SK-N-SH (cell line): Measurements from ENCODE around the gene PLK3.

Source experiments
- FOXJ3 ChIP-seq: sonication (generic); formaldehyde crosslinking; IDR thresholded peaks from 2 replicates; pipeline ENCODE4 v1.5.1; 2020; ENCODE audit warnings: mild to moderate bottlenecking, missing genetic modification reagents
- GABPA ChIP-seq: IDR thresholded peaks from 2 replicates; pipeline ENCODE4 v1.4.0; 2012; ENCODE audit warnings: low read depth, mild to moderate bottlenecking
- MXI1 ChIP-seq: IDR thresholded peaks from 2 replicates; pipeline ENCODE4 v1.6.1; 2012; ENCODE audit warnings: mild to moderate bottlenecking, low read depth, low read length, improper control_type of control experiment
- POLR2AphosphoS5 ChIP-seq: IDR thresholded peaks from 2 replicates; pipeline ENCODE4 v1.6.1; 2012; ENCODE audit warnings: low read depth, low read length
- RAD21 ChIP-seq: IDR thresholded peaks from 2 replicates; pipeline ENCODE4 v1.6.1; 2012; ENCODE audit warnings: mild to moderate bottlenecking, low read length
- RFX5 ChIP-seq: IDR thresholded peaks from 2 replicates; pipeline ENCODE4 v1.6.1; 2012; ENCODE audit warnings: mild to moderate bottlenecking, improper control_type of control experiment, low read length
- TF ChIP-seq, protein P1 (sequence below): fragments of 200-600 bp; sonication (generic); IDR thresholded peaks from 2 replicates; pipeline ENCODE4 v1.6.1; 2017; ENCODE audit warnings: antibody characterized with exemption, mild to moderate bottlenecking, moderate library complexity
- TF ChIP-seq, protein P2 (sequence below): fragments of 150-350 bp; IDR thresholded peaks from 2 replicates; pipeline ENCODE4 v1.6.1; 2017; ENCODE audit warnings: antibody characterized with exemption, low read length, low read depth, borderline replicate concordance
- TF ChIP-seq, protein P3 (sequence below): IDR thresholded peaks from 2 replicates; pipeline ENCODE4 v1.4.0; 2012; ENCODE audit warnings: low read depth, borderline replicate concordance
- TF ChIP-seq, protein P4 (sequence below): fragments of 150-350 bp; IDR thresholded peaks from 2 replicates; pipeline ENCODE4 v1.6.1; 2016; ENCODE audit warnings: mild to moderate bottlenecking, low read depth, low read length
- TF ChIP-seq, protein P5 (sequence below): IDR thresholded peaks from 2 replicates; pipeline ENCODE4 v1.4.0; 2012; ENCODE audit warnings: low read depth

DNA sequence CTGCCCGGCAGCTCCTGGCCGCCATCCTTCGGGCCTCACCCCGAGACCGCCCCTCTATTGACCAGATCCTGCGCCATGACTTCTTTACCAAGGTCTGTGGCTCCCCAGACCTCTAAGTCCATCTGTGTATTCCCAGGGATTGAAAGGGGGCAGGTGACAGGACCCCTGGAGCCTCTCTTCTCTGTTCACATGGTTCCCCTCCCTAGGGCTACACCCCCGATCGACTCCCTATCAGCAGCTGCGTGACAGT lies 2.8 kb downstream of the PLK3 start:
- TF ChIP-seq, protein P1, sequence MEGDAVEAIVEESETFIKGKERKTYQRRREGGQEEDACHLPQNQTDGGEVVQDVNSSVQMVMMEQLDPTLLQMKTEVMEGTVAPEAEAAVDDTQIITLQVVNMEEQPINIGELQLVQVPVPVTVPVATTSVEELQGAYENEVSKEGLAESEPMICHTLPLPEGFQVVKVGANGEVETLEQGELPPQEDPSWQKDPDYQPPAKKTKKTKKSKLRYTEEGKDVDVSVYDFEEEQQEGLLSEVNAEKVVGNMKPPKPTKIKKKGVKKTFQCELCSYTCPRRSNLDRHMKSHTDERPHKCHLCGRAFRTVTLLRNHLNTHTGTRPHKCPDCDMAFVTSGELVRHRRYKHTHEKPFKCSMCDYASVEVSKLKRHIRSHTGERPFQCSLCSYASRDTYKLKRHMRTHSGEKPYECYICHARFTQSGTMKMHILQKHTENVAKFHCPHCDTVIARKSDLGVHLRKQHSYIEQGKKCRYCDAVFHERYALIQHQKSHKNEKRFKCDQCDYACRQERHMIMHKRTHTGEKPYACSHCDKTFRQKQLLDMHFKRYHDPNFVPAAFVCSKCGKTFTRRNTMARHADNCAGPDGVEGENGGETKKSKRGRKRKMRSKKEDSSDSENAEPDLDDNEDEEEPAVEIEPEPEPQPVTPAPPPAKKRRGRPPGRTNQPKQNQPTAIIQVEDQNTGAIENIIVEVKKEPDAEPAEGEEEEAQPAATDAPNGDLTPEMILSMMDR = no peak
- TF ChIP-seq, protein P2, sequence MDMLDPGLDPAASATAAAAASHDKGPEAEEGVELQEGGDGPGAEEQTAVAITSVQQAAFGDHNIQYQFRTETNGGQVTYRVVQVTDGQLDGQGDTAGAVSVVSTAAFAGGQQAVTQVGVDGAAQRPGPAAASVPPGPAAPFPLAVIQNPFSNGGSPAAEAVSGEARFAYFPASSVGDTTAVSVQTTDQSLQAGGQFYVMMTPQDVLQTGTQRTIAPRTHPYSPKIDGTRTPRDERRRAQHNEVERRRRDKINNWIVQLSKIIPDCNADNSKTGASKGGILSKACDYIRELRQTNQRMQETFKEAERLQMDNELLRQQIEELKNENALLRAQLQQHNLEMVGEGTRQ = no peak
- TF ChIP-seq, protein P3, sequence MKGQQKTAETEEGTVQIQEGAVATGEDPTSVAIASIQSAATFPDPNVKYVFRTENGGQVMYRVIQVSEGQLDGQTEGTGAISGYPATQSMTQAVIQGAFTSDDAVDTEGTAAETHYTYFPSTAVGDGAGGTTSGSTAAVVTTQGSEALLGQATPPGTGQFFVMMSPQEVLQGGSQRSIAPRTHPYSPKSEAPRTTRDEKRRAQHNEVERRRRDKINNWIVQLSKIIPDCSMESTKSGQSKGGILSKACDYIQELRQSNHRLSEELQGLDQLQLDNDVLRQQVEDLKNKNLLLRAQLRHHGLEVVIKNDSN = no peak
- TF ChIP-seq RFX5 (no peak), MXI1 (no peak), GABPA (no peak), RAD21 (no peak), POLR2AphosphoS5 (no peak), FOXJ3 (CRISPR knock-in tag) (no peak)
- TF ChIP-seq, protein P4, sequence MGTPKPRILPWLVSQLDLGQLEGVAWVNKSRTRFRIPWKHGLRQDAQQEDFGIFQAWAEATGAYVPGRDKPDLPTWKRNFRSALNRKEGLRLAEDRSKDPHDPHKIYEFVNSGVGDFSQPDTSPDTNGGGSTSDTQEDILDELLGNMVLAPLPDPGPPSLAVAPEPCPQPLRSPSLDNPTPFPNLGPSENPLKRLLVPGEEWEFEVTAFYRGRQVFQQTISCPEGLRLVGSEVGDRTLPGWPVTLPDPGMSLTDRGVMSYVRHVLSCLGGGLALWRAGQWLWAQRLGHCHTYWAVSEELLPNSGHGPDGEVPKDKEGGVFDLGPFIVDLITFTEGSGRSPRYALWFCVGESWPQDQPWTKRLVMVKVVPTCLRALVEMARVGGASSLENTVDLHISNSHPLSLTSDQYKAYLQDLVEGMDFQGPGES = no peak
- TF ChIP-seq, protein P5, sequence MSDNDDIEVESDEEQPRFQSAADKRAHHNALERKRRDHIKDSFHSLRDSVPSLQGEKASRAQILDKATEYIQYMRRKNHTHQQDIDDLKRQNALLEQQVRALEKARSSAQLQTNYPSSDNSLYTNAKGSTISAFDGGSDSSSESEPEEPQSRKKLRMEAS = no peak
